GM13977 (cell line): ENCODE measurements around the gene LHFPL2.
A peak's percentile ranks its signal among the peaks of the same experiment; 100 is the strongest.

Source experiments
- DNase-seq: peaks from one replicate; pipeline ENCODE4 v3.0.0; 2012; ENCODE audit warnings: low spot score
- CTCF ChIP-seq: IDR thresholded peaks from 2 replicates; pipeline ENCODE4 v1.5.1; 2012; ENCODE audit warnings: mild to moderate bottlenecking, control low read depth; ENCODE audit not compliant: insufficient read depth; ENCODE audit errors: extremely low read depth, missing control alignments
- in situ Hi-C: fragments of 300-500 bp; cut with MboI; formaldehyde crosslinking; loops from one replicate; pipeline ENCODE4 v1.12.0; 2022; ENCODE audit warnings: low sequenced_read_pairs, low pct_unique_long_range_greater_than_20kb, mixed read lengths, inconsistent platforms; ENCODE audit not compliant: unreplicated experiment

The LHFPL2 gene

GRCh38 chr5:78519198-78519941, 129.2 kb downstream of the LHFPL2 start:
- in situ Hi-C loops: no loop called here
- TF ChIP-seq CTCF: no peak
- DNase-seq: peak; percentile 45

DNA sequence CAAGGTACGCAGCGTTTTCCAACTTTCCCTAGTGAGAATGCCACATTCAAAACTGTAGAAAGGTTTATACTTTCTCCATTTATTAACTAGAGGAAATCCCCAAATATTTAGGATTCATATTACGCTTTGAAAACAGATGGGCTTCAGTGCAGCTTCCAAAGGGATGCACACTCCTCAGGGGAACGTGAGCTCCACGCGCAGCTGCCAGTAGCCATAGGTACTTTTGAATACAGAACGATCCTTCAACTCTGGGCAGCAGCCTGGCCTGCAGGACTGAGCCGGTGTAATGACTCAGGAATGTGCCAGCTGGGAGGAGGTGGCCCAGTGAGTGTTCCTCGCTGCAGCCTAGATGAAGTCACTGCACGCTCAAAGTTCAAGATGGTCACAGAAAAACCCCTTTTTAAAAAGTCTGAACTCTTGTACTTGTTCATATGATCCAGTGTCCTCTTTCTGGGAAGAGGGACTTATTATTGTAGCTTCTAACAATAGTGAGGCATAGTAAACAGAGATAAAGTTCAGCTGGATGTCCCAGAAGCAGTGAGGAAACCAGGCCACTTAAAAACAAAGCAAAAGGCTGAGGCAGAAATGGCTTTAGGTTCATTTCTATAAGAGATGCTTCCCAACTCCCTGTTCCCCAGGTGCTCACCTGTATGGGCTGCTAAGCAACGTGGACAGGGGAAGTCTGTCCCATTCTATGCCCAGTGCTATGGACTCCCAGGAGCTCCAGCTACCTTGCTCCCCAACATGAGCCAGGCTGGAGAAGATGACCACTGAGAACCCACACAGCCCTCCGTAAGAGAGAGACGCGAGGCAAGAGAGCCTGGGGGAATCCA, 130.0 kb downstream of the LHFPL2 start:
- in situ Hi-C loops: no loop called here
- DNase-seq: no peak
- no peak for TF ChIP-seq CTCF

GRCh38 chr5:78515670-78516069, 132.9 kb downstream of the LHFPL2 start:
- no peak for DNase-seq
- no peak for TF ChIP-seq CTCF
- in situ Hi-C loops: no loop called here

- TF ChIP-seq CTCF: no peak
- no peak for DNase-seq
- in situ Hi-C loops: no loop called here
Observed at GRCh38 chr5:78514427-78515330, 133.9 kb downstream of the LHFPL2 start.

DNA sequence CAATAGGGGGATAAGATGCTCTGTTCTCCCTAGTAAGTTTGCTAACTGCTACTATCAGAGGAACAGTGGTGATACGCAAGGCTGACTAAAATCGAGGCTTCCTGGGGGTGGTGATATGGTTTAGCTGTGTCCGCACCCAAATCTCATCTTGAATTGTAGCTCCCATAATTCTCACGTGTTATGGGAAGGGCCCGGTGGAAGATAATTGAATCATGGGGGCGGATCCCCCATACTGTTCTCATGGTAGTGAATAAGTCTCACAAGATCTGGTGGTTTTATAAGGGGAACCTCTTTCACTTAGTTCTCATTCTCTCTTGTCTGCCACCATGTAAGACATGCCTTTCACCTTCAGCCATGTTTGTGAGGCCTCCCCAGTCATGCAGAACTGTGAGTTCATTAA, 135.1 kb downstream of the LHFPL2 start:
- no peak for DNase-seq
- TF ChIP-seq CTCF: no peak
- in situ Hi-C loops: no loop called here

- in situ Hi-C loops: no loop called here
- no peak for DNase-seq
- TF ChIP-seq CTCF: no peak
Observed at GRCh38 chr5:78512435-78512834, 136.1 kb downstream of the LHFPL2 start.
